ENCODE data around the gene KCNN2. TPM values are rescaled to one million over a fixed set of nuclear protein-coding genes. Genes with fewer than 3 reads are reported as not detected.

The KCNN2 gene
- total and polyA plus RNA-seq, 10 of the 15 experiments (the other 5 are each of a cell fraction or from before 2014, with no cell fraction given) = 0.21 to 3.6 (median 0.79) TPM

DNA sequence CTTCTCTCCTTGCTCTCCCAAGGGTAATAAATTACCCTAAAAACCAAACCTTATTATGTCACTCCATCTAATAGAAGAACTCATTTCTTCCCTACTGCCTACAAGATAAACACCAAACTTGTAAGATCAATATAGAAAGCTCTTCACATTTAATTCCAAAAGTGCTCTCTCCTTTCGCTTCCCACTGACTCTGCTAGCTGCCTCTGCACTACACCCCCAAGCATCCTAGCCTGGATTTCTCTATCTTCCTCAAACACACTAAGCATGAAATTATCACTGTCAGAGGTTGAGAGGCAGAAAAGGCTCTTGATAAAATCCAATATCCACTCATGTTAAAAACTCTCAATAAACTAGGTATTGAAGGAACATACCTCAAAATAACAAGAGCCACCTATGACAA is 162.4 kb downstream of the KCNN2 start:
- FAIRE-seq (no peak), DNase-seq (ENCODE audit: low read depth, low spot score) (no peak), ATAC-seq (no peak)
- no peaks in the 10 kb centered on the region for H3K4me1 ChIP-seq (ENCODE audit: control insufficient read depth, insufficient read depth, low read length)
- no peaks in the 10 kb centered on the region for H3K9me3 ChIP-seq (replicated peaks; ENCODE audit: control insufficient read depth, insufficient read depth, low read length)
- H3K27me3 ChIP-seq (replicated peaks in 1 of 2; ENCODE audit: control insufficient read depth in 2 of 2, insufficient read depth in 2 of 2, low read length in 1 of 2) = no peaks in the 10 kb centered on the region
- RAD21 ChIA-PET (ENCODE audit: unreplicated experiment) = no interaction called here
- no peak for TF ChIP-seq RCOR1 (conservative IDR thresholded peaks at IDR 0.05; ENCODE audit: low read depth, low read length)
- TF ChIP-seq TBL1XR1 (IDR thresholded peaks at IDR 0.05; ENCODE audit: low read depth, low read length) = no peak
- TF ChIP-seq PAX5 (IDR thresholded peaks at IDR 0.05; ENCODE audit: borderline replicate concordance, low read depth, low read length) = no peak
- no peak for TF ChIP-seq CTCF (IDR thresholded peaks at IDR 0.05 in 2 of 3, conservative IDR thresholded peaks at IDR 0.05 in 1 of 3; ENCODE audit: control insufficient read depth in 2 of 3, extremely low read depth in 1 of 3, insufficient read depth in 1 of 3, low read depth in 3 of 3, low read length in 3 of 3)
- no peak for TF ChIP-seq FOS (IDR thresholded peaks at IDR 0.05; ENCODE audit: borderline replicate concordance, extremely low read depth, insufficient read length)
- TF ChIP-seq ZNF24 (IDR thresholded peaks at IDR 0.05) = no peak
- no peak for TF ChIP-seq REST (IDR thresholded peaks at IDR 0.05; ENCODE audit: low read depth, low read length)
- no peak for TF ChIP-seq POU2F2 (IDR thresholded peaks at IDR 0.05; ENCODE audit: borderline replicate concordance, low read depth, low read length)
- no peak for TF ChIP-seq SREBF2 (IDR thresholded peaks at IDR 0.05; ENCODE audit: low read length)
- TF ChIP-seq POLR2AphosphoS2 (IDR thresholded peaks at IDR 0.05; ENCODE audit: low read depth, low read length) = no peak
- TF ChIP-seq NBN (IDR thresholded peaks at IDR 0.05) = no peak
- TF ChIP-seq, protein P1, sequence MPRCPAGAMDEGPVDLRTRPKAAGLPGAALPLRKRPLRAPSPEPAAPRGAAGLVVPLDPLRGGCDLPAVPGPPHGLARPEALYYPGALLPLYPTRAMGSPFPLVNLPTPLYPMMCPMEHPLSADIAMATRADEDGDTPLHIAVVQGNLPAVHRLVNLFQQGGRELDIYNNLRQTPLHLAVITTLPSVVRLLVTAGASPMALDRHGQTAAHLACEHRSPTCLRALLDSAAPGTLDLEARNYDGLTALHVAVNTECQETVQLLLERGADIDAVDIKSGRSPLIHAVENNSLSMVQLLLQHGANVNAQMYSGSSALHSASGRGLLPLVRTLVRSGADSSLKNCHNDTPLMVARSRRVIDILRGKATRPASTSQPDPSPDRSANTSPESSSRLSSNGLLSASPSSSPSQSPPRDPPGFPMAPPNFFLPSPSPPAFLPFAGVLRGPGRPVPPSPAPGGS (IDR thresholded peaks at IDR 0.05; ENCODE audit: borderline replicate concordance, insufficient read depth, low read depth, low read length, poor library complexity, severe bottlenecking) = no peak
- TF ChIP-seq RUNX3 (IDR thresholded peaks at IDR 0.05; ENCODE audit: low read length) = no peak
- TF ChIP-seq HDGF (IDR thresholded peaks at IDR 0.05) = no peak
- TF ChIP-seq RB1 (IDR thresholded peaks at IDR 0.05; ENCODE audit: borderline replicate concordance) = no peak
- no peak for TF ChIP-seq JUND (IDR thresholded peaks at IDR 0.05; ENCODE audit: low read depth, low read length)
- TF ChIP-seq SIN3A (IDR thresholded peaks at IDR 0.05; ENCODE audit: low read depth, low read length) = no peak
- intact Hi-C loops (cut with micrococcal nuclease; ENCODE audit: unreplicated experiment) = no loop called here
- no peak overlapping the region for H3K27ac ChIP-seq (ENCODE audit: control insufficient read depth, insufficient read depth)
- no peak overlapping the region for H3K4me3 ChIP-seq
- H2AFZ ChIP-seq (ENCODE audit: control insufficient read depth, low read depth, low read length) = no peak overlapping the region
- no TSS peak for BruUV-seq (replicated peaks)
- POLR2A ChIA-PET = no interaction called here
- SMC1A ChIA-PET (ENCODE audit: uncharacterized antibody, unreplicated experiment) = no interaction called here
- no peaks in the 10 kb centered on the region for H4K20me1 ChIP-seq (ENCODE audit: control insufficient read depth, insufficient read depth)
- no peaks in the 10 kb centered on the region for H3K36me3 ChIP-seq (ENCODE audit: control insufficient read depth in 2 of 2, insufficient read depth in 2 of 2, low read length in 1 of 2)
- H3K79me2 ChIP-seq (ENCODE audit: control insufficient read depth, insufficient read depth, low read length) = no peaks in the 10 kb centered on the region
- no peak overlapping the region for H3K4me2 ChIP-seq (ENCODE audit: control insufficient read depth, insufficient read depth)
- 47% methylated on average over 1 of the region's 1 CpG for WGBS (ENCODE audit: insufficient coverage, insufficient replicate concordance, low lambda C conversion rate, missing lambda C conversion rate)
- no peak overlapping the region for H3K9ac ChIP-seq (ENCODE audit: control insufficient read depth, insufficient read depth, low read length)
- CTCF ChIA-PET = no interaction called here
- in situ Hi-C loops (cut with MboI) = no loop called here
